Non-pigmented ciliary epithelial cell (primary cell): ENCODE measurements around the gene SGSH.
"Not testable (repeated sequence)": the region's sequence is repeated elsewhere in the genome, so short reads cannot be mapped to it uniquely, and the experiment has no call there.

Source experiments
- DNase-seq: peaks from one replicate; pipeline ENCODE4 v3.0.0-alpha.2; 2010; ENCODE audit warnings: low read depth

SGSH gene

GRCh38 chr17:80210348-80211108 lies 9.6 kb downstream of the SGSH start:
- DNase-seq = no peak

DNA sequence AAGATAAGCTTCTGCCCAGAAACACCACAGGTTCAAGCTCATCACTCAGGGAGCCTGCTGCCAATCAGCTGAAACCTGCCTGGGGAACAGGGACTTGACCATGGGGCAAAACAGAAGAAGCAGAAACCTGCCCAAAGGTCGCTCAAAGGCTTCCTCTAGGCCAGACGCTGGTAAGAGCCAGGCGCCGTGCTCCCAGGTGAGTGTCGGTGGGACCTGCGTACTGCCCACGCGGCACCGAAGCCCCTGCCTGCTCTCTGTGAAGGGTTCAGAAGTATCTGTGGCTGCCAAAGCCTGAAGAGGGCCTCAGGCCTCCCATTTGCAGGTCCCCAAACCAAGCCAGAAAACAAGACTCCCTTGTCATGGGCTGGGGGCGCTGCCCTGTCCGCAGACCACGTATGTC lies 10.4 kb downstream of the SGSH start:
- DNase-seq = no peak

- no peak for DNase-seq
Observed at GRCh38 chr17:80208050-80208449, 12.1 kb downstream of the SGSH start.

DNA sequence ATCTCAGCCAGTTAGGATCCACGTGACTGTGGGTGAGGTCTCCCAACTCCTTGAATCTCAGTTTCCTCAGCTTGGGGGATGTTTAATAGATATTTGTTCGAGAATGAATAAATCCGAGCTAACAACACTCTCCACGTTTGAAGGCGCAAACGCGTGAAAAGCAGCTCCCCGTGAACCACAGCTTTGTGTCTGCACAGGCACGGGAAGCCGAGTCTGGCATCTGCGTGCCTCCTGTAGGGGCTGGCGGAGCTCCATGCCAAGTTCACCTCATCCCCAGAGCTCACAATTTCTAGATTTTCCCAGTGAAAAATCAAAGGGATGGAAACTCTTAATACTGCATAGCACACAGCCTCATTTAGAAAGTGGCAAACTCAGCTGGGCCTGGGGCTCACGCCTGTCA lies 14.3 kb downstream of the SGSH start:
- no peak for DNase-seq

- no peak for DNase-seq
Observed at GRCh38 chr17:80204626-80205468, 15.3 kb downstream of the SGSH start.

- no peak for DNase-seq
Observed at GRCh38 chr17:80203471-80203963, 16.6 kb downstream of the SGSH start.

GRCh38 chr17:80202197-80202596 lies 17.9 kb downstream of the SGSH start:
- DNase-seq = no peak

- DNase-seq = no peak
Observed at GRCh38 chr17:80201446-80201845, 18.7 kb downstream of the SGSH start.

DNA sequence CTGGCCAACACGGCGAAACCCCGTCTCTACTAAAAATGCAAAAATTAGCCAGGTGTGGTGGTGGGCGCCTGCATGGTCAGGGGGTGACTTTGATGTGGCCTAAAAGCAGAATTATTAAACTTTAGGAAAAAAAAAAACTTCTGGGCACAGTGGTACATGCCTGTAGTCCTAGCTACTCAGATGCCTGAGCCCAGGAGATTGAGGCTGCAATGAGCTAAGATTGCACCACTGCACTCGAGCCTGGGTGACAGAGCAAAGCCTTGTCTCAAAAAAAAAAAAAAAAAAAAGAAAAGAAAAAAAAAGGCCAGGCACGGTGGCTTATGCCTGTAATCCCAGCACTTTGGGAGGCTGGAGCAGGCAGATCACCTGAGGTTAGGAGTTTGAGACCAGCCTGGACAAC lies 20.8 kb downstream of the SGSH start:
- not testable (repeated sequence) for DNase-seq

- no peak for DNase-seq
Observed at GRCh38 chr17:80198144-80198661, 21.9 kb downstream of the SGSH start.

- DNase-seq = no peak
Observed at GRCh38 chr17:80196652-80197051, 23.5 kb downstream of the SGSH start.

GRCh38 chr17:80195671-80196529 lies 24.2 kb downstream of the SGSH start:
- no peak for DNase-seq

DNA sequence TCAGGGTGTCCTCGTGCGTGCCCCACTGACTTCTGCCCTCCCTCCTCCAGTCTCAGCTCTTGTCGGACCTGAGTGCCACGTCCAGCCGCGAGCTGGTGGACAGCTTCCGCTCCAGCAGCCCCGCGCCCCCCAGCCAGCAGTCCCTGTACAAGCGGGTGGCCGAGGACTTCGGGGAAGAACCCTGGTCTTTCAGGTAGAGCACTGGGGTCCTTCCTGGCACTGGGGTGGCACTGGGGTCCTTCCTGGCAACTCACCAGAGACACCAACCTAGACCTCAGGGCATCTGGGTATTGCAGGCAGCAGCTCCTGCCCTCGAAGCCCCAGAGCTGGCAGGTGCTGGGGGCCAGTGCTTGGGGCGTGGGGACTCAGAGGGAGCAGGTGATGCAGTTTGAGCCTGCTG lies 25.0 kb downstream of the SGSH start:
- DNase-seq = no peak

- DNase-seq = no peak
Observed at GRCh38 chr17:80191865-80192661, 28.1 kb downstream of the SGSH start.

DNA sequence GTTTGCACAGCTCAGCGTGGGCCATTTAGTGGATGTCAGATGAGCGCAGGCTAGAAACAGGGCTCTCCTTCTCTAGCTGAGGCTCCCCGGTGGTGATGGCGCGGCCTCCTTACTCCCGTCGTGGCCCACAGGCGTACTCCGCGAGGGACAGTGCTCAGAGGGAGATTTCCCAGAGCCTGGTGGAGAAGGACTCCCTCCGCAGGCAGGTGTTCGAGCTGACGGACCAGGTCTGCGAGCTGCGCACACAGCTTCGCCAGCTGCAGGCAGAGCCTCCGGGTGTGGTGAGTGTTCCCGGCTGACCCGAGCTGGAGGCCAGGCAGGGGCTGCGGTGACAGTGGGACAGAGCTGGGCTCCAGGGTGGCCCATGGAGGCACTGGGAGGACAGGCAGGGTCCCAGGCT lies 28.9 kb downstream of the SGSH start:
- DNase-seq = no peak

DNA sequence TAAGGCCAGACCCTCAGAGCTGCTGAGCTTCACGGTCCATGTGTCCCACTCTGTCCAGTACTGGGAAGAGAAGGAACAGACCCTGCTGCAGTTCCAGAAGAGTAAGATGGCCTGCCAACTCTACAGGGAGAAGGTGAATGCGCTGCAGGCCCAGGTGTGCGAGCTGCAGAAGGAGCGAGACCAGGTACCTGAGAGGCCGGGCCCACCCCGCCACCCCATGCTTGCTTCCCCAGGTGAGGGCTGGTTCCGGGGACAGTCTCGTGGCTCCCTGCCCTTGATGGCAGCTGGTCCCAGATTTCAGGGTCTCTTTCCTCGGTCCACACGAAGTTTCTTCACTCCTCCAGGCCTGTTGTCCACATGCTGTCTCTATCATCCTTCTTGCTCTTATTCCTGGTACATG lies 29.4 kb downstream of the SGSH start:
- DNase-seq = no peak

DNA sequence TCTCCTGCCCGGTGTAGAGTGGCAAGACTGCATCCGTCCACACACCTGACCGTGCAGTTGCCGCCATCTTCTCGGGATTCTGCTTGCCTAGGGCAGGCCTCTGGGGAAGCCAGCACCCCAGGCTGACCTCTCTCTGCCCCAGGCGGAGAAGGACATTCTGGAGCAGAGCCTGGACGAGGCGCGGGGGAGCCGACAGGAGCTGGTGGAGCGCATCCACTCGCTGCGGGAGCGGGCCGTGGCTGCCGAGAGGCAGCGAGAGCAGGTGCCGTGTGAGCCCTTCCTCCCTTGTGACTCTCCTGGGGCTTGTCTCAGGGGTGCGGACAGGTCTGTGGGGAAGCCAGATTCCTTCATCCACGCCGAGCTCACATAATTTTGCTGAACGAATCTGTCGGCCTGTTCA lies 30.5 kb downstream of the SGSH start:
- DNase-seq = no peak

DNA sequence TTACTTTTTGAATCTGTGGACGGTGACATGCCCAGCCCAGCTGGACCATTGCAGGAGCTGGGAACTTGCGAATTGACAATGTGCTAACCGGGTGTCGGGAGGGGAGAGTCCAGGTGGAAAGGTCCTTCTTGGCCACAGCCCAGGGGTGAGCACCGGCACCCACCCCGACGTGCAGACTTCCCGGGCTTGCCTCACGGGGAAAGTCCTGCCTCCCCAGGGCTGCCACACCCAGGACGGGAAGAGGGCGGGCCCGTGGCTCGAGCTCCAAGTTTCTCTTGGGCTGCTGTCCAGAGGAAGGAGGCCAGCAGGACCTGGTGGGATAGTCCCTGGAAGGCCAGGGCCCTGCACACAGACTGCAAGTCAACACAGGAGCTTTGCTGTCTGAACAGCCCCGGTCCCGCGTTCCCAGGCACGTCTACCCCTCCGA lies 32.6 kb downstream of the SGSH start:
- DNase-seq = no peak

- no peak for DNase-seq
Observed at GRCh38 chr17:80187090-80187489, 33.0 kb downstream of the SGSH start.

GRCh38 chr17:80185968-80186367 lies 34.2 kb downstream of the SGSH start:
- no peak for DNase-seq

- no peak for DNase-seq
Observed at GRCh38 chr17:80184423-80184714, 35.8 kb downstream of the SGSH start.
